ENCODE data around the gene IL1RN.
A peak's percentile ranks its signal among the peaks of the same experiment; 100 is the strongest.

The IL1RN gene

GRCh38 chr2:113171334-113172075, 44.1 kb downstream of the IL1RN start:
- no peaks in the 10 kb centered on the region for H3K36me3 ChIP-seq (ENCODE audit: control insufficient read depth, insufficient read depth, low read length)
- no peak overlapping the region for H3K4me3 ChIP-seq (replicated peaks; ENCODE audit: low read depth, low read length)
- TF ChIP-seq CTCF (IDR thresholded peaks at IDR 0.05; ENCODE audit: insufficient read depth, low read length, poor library complexity, severe bottlenecking) = no peak
- no peaks in the 10 kb centered on the region for H3K27me3 ChIP-seq (replicated peaks; ENCODE audit: control insufficient read depth, insufficient read depth, low read length)
- DNase-seq (ENCODE audit: extremely low read depth, insufficient read length) = no peak

- H3K27me3 ChIP-seq (replicated peaks; ENCODE audit: control insufficient read depth, insufficient read depth, low read length) = no peaks in the 10 kb centered on the region
- DNase-seq (ENCODE audit: extremely low read depth, insufficient read length) = no peak
- TF ChIP-seq CTCF (IDR thresholded peaks at IDR 0.05; ENCODE audit: insufficient read depth, low read length, poor library complexity, severe bottlenecking) = no peak
- no peaks in the 10 kb centered on the region; the same call in none of the 2 replicates for H3K36me3 ChIP-seq (ENCODE audit: control insufficient read depth, insufficient read depth, low read length)
- no peak overlapping the region; the same call in 1 of the 2 replicates for H3K4me3 ChIP-seq (replicated peaks; ENCODE audit: low read depth, low read length)
Observed at GRCh38 chr2:113172721-113173541, 45.5 kb downstream of the IL1RN start.

- TF ChIP-seq CTCF (IDR thresholded peaks at IDR 0.05; ENCODE audit: insufficient read depth, low read length, poor library complexity, severe bottlenecking) = no peak
- no peaks in the 10 kb centered on the region for H3K27me3 ChIP-seq (replicated peaks; ENCODE audit: control insufficient read depth, insufficient read depth, low read length)
- H3K4me3 ChIP-seq (replicated peaks; ENCODE audit: low read depth, low read length) = peak within 1 kb of the TSS; percentile 81
- H3K36me3 ChIP-seq (ENCODE audit: control insufficient read depth, insufficient read depth, low read length) = peaks cover 3% of the 10 kb centered on the region
- peak; percentile 89 for DNase-seq (ENCODE audit: extremely low read depth, insufficient read length)
Observed at GRCh38 chr2:113173542-113174375, 46.4 kb downstream of the IL1RN start, which contains the start of gene PSD4. TSS of gene PSD4 (plus strand) at chr2:113173971. CDS start at chr2:113182457, 8,486 bp downstream.

- DNase-seq (ENCODE audit: extremely low read depth, insufficient read length) = no peak
- Histone ChIP-seq H3K36me3 (ENCODE audit: control insufficient read depth, insufficient read depth, low read length) (peaks cover 3% of the 10 kb centered on the region), H3K27me3 (replicated peaks; ENCODE audit: control insufficient read depth, insufficient read depth, low read length) (no peaks in the 10 kb centered on the region), H3K4me3 (replicated peaks; ENCODE audit: low read depth, low read length) (peak overlapping the region; percentile 81)
- peak; percentile 50 for TF ChIP-seq CTCF (IDR thresholded peaks at IDR 0.05; ENCODE audit: insufficient read depth, low read length, poor library complexity, severe bottlenecking)
Observed at GRCh38 chr2:113174376-113174750, 47.0 kb downstream of the IL1RN start.

GRCh38 chr2:113175042-113175628, 47.7 kb downstream of the IL1RN start:
- H3K36me3 ChIP-seq (ENCODE audit: control insufficient read depth, insufficient read depth, low read length) = peaks cover 4% of the 10 kb centered on the region
- no peak for TF ChIP-seq CTCF (IDR thresholded peaks at IDR 0.05; ENCODE audit: insufficient read depth, low read length, poor library complexity, severe bottlenecking)
- DNase-seq (ENCODE audit: extremely low read depth, insufficient read length) = peak; percentile 71
- peak overlapping the region; percentile 81 for H3K4me3 ChIP-seq (replicated peaks; ENCODE audit: low read depth, low read length)
- no peaks in the 10 kb centered on the region for H3K27me3 ChIP-seq (replicated peaks; ENCODE audit: control insufficient read depth, insufficient read depth, low read length)

Measured in GM06990 (cell line).